Vagina (tissue), 2 donors: ENCODE data around the gene ZRSR2. TPM values are rescaled to one million over a fixed set of nuclear protein-coding genes. Genes with fewer than 3 reads are reported as not detected.
"Not testable (repeated sequence)": the region's sequence is repeated elsewhere in the genome, so short reads cannot be mapped to it uniquely, and the experiment has no call there.

Experiments
- DNase-seq, 2 donors: peaks; one replicate each; pipeline ENCODE4 v3.0.0-alpha.2; 2017; ENCODE audit errors: extremely low spot score in 2 of 2
- H3K27ac ChIP-seq: fragments of 200-600 bp; sonication (generic); one replicate; pipeline ENCODE4 v1.5.1; 2019
- H3K27me3 ChIP-seq: fragments of 200-600 bp; sonication (generic); one replicate; pipeline ENCODE4 v1.5.1; 2019
- H3K36me3 ChIP-seq, 2 donors: fragments of 200-600 bp; sonication (generic); one replicate each; pipeline ENCODE4 v1.5.1; 2017 to 2019
- H3K4me1 ChIP-seq: fragments of 200-600 bp; sonication (generic); one replicate; pipeline ENCODE4 v1.5.1; 2019
- H3K4me3 ChIP-seq, 2 donors: fragments of 200-600 bp; sonication (generic); 1 replicate in 1 of 2; 2 replicates in 1 of 2; pipeline ENCODE4 v1.5.1; 2016 to 2019
- H3K9me3 ChIP-seq: fragments of 200-600 bp; sonication (generic); one replicate; pipeline ENCODE4 v1.5.1; 2019
- CTCF ChIP-seq, 3 experiments: fragments of 450-650 bp in 2 of 3; fragments of 200-600 bp in 1 of 3; sonication (generic) in 1 of 3; IDR thresholded peaks; one replicate each; pipeline ENCODE4 v1.5.1; 2017 to 2019; ENCODE audit warnings: antibody characterized with exemption in 3 of 3, mild to moderate bottlenecking in 2 of 3, moderate library complexity in 2 of 3
- POLR2A ChIP-seq, 2 donors: fragments of 450-650 bp; IDR thresholded peaks; one replicate each; pipeline ENCODE4 v1.6.1; 2017; ENCODE audit warnings: antibody characterized with exemption in 2 of 2, mild to moderate bottlenecking in 2 of 2, moderate library complexity in 2 of 2
- POLR2AphosphoS5 ChIP-seq, 2 donors: sonication (generic); formaldehyde crosslinking; IDR thresholded peaks; one replicate each; pipeline ENCODE4 v1.9.0; 2017; ENCODE audit warnings: antibody characterized with exemption in 2 of 2, mild to moderate bottlenecking in 2 of 2, low read depth in 1 of 2; ENCODE audit not compliant: insufficient read depth in 1 of 2
- intact Hi-C: fragments of 100-400 bp; cut with DNase I; formaldehyde crosslinking; loops from one replicate; pipeline ENCODE4 v1.15.1; 2023
- total RNA-seq: library from RNA; depleted of rRNA; stranded (reverse); fragments of >200 nt; gene quantifications from one replicate; pipeline ENCODE4 v1.2.3, GENCODE V29; 2016

The ZRSR2 gene
- total RNA-seq, result 12.5 TPM

- H3K9me3 ChIP-seq, result no peaks in the 10 kb centered on the region
- H3K27ac ChIP-seq, result peak within 1 kb of the TSS; percentile 86
- TF ChIP-seq POLR2AphosphoS5 (IDR thresholded peaks at IDR 0.05; ENCODE audit: insufficient read depth in 1 of 2, low read depth in 1 of 2), result peak; percentile 76 to 90
- TF ChIP-seq CTCF (IDR thresholded peaks at IDR 0.05), result no peak
- TF ChIP-seq POLR2A (IDR thresholded peaks at IDR 0.05), result peak in 1 of 2 donors; percentile 45
- peak within 1 kb of the TSS; percentile 69 to 81 for H3K4me3 ChIP-seq
- H3K4me1 ChIP-seq, result peaks cover 25% of the 10 kb centered on the region
- intact Hi-C loops, result no loop called here
- H3K27me3 ChIP-seq, result no peaks in the 10 kb centered on the region
- DNase-seq, result peak in 1 of 2 donors; percentile 89
- no peaks in the 10 kb centered on the region for H3K36me3 ChIP-seq
These were observed at the start of gene ZRSR2 for GRCh38 chrX:15789979-15790768. ZRSR2 (plus strand) TSS chrX:15790484; CDS start chrX:15790496, 12 bp downstream.

GRCh38 chrX:15744181-15744867 is 46.0 kb upstream of the ZRSR2 start:
- no peak for DNase-seq
- Histone ChIP-seq H3K4me1 (peaks cover 23% of the 10 kb centered on the region), H3K27me3 (no peaks in the 10 kb centered on the region), H3K27ac (no peak overlapping the region), H3K4me3 (no peak overlapping the region), H3K36me3 (no peaks in the 10 kb centered on the region), H3K9me3 (no peaks in the 10 kb centered on the region)
- no peak for TF ChIP-seq CTCF (IDR thresholded peaks at IDR 0.05)
- TF ChIP-seq POLR2A (IDR thresholded peaks at IDR 0.05), result no peak
- TF ChIP-seq POLR2AphosphoS5 (IDR thresholded peaks at IDR 0.05; ENCODE audit: insufficient read depth in 1 of 2, low read depth in 1 of 2), result no peak
- intact Hi-C loops, result no loop called here

- H3K27ac ChIP-seq, result no peak overlapping the region
- no peaks in the 10 kb centered on the region for H3K27me3 ChIP-seq
- no peaks in the 10 kb centered on the region for H3K9me3 ChIP-seq
- H3K36me3 ChIP-seq, result no peaks in the 10 kb centered on the region
- H3K4me3 ChIP-seq, result no peak overlapping the region
- peaks cover 24% of the 10 kb centered on the region for H3K4me1 ChIP-seq
- no peak for TF ChIP-seq POLR2AphosphoS5 (IDR thresholded peaks at IDR 0.05; ENCODE audit: insufficient read depth in 1 of 2, low read depth in 1 of 2)
- TF ChIP-seq CTCF (IDR thresholded peaks at IDR 0.05), result no peak
- no peak for TF ChIP-seq POLR2A (IDR thresholded peaks at IDR 0.05)
- intact Hi-C loops, result no loop called here
- no peak for DNase-seq
These were observed 45.1 kb upstream of the ZRSR2 start for GRCh38 chrX:15745179-15745578.

- DNase-seq, intact Hi-C loops, H3K9me3 ChIP-seq, H3K4me3 ChIP-seq, H3K27me3 ChIP-seq, H3K36me3 ChIP-seq, H3K27ac ChIP-seq: not testable (repeated sequence)
- peaks cover 38% of the 10 kb centered on the region for H3K4me1 ChIP-seq
These were observed 43.6 kb upstream of the ZRSR2 start for GRCh38 chrX:15746651-15747050.

- no peak for DNase-seq
- H3K27ac ChIP-seq, result no peak overlapping the region
- TF ChIP-seq POLR2AphosphoS5 (IDR thresholded peaks at IDR 0.05; ENCODE audit: insufficient read depth in 1 of 2, low read depth in 1 of 2), result no peak
- H3K9me3 ChIP-seq, result no peaks in the 10 kb centered on the region
- peaks cover 45% of the 10 kb centered on the region for H3K4me1 ChIP-seq
- no peak overlapping the region for H3K4me3 ChIP-seq
- intact Hi-C loops, result no loop called here
- H3K27me3 ChIP-seq, result no peaks in the 10 kb centered on the region
- H3K36me3 ChIP-seq, result no peaks in the 10 kb centered on the region
These were observed 42.6 kb upstream of the ZRSR2 start for GRCh38 chrX:15747626-15748173.
